Neuron (in vitro differentiated cells): ENCODE data around the gene GPR68.
A peak's percentile ranks its signal among the peaks of the same experiment; 100 is the strongest.
"Not testable (repeated sequence)": the region's sequence is repeated elsewhere in the genome, so short reads cannot be mapped to it uniquely, and the experiment has no call there.

Source experiments
- H2AFZ ChIP-seq: one replicate; pipeline ENCODE4 v1.6.1; 2013; ENCODE audit warnings: low read depth, mild to moderate bottlenecking, inconsistent platforms, low read length, moderate library complexity
- H3K27me3 ChIP-seq: one replicate; pipeline ENCODE4 v1.6.1; 2013; ENCODE audit warnings: low read length; ENCODE audit not compliant: insufficient read depth
- H3K36me3 ChIP-seq: one replicate; pipeline ENCODE4 v1.6.1; 2013; ENCODE audit warnings: low read length; ENCODE audit not compliant: insufficient read depth
- H3K4me1 ChIP-seq: one replicate; pipeline ENCODE4 v1.6.1; 2013; ENCODE audit warnings: low read length; ENCODE audit not compliant: insufficient read depth
- H3K4me3 ChIP-seq: 2 replicates; pipeline ENCODE4 v1.5.1; 2013; ENCODE audit warnings: mild to moderate bottlenecking, low read length, moderate library complexity
- H3K9me3 ChIP-seq: one replicate; pipeline ENCODE4 v1.6.1; 2013; ENCODE audit warnings: low read length

GPR68 gene

GRCh38 chr14:91270188-91270587 is 25.7 kb upstream of the GPR68 start:
- Histone ChIP-seq H3K9me3 (no peaks in the 10 kb centered on the region), H3K4me3 (no peak overlapping the region), H2AFZ (no peak overlapping the region), H3K4me1 (no peaks in the 10 kb centered on the region), H3K36me3 (peaks cover 30% of the 10 kb centered on the region), H3K27me3 (no peaks in the 10 kb centered on the region)

- no peak overlapping the region for H2AFZ ChIP-seq
- peaks cover 7% of the 10 kb centered on the region for H3K27me3 ChIP-seq
- no peaks in the 10 kb centered on the region for H3K9me3 ChIP-seq
- no peaks in the 10 kb centered on the region for H3K4me1 ChIP-seq
- H3K36me3 ChIP-seq: peaks cover 22% of the 10 kb centered on the region
- no peak overlapping the region for H3K4me3 ChIP-seq
Measured at GRCh38 chr14:91269076-91269991, 24.8 kb upstream of the GPR68 start.

- Histone ChIP-seq H3K9me3 (no peaks in the 10 kb centered on the region), H3K27me3 (peaks cover 12% of the 10 kb centered on the region), H3K4me1 (no peaks in the 10 kb centered on the region), H3K4me3 (no peak overlapping the region), H2AFZ (no peak overlapping the region), H3K36me3 (peaks cover 14% of the 10 kb centered on the region)
Measured at GRCh38 chr14:91267965-91268437, 23.5 kb upstream of the GPR68 start.

- not testable (repeated sequence) for H3K9me3 ChIP-seq, H3K4me1 ChIP-seq, H3K36me3 ChIP-seq, H3K4me3 ChIP-seq, H2AFZ ChIP-seq
- H3K27me3 ChIP-seq: peaks cover 12% of the 10 kb centered on the region
Measured at GRCh38 chr14:91266276-91266675, 21.8 kb upstream of the GPR68 start.

- Histone ChIP-seq H3K27me3 (peaks cover 12% of the 10 kb centered on the region), H3K4me1 (no peaks in the 10 kb centered on the region), H2AFZ (no peak overlapping the region), H3K36me3 (peaks cover under 1% of the 10 kb centered on the region), H3K4me3 (no peak overlapping the region), H3K9me3 (no peaks in the 10 kb centered on the region)
Measured at GRCh38 chr14:91265404-91265803, 20.9 kb upstream of the GPR68 start.

- Histone ChIP-seq H3K4me1 (no peaks in the 10 kb centered on the region), H3K4me3 (peak overlapping the region; percentile 2), H3K9me3 (no peaks in the 10 kb centered on the region), H3K36me3 (no peaks in the 10 kb centered on the region), H3K27me3 (peaks cover 12% of the 10 kb centered on the region), H2AFZ (no peak overlapping the region)
Measured at GRCh38 chr14:91264151-91265150, 19.9 kb upstream of the GPR68 start.

GRCh38 chr14:91263329-91263728 is 18.8 kb upstream of the GPR68 start:
- Histone ChIP-seq H3K36me3 (no peaks in the 10 kb centered on the region), H3K4me1 (no peaks in the 10 kb centered on the region), H3K4me3 (no peak overlapping the region), H3K27me3 (peaks cover 12% of the 10 kb centered on the region), H3K9me3 (no peaks in the 10 kb centered on the region), H2AFZ (no peak overlapping the region)

GRCh38 chr14:91261986-91262549 is 17.6 kb upstream of the GPR68 start:
- H3K4me1 ChIP-seq: peaks cover 7% of the 10 kb centered on the region
- no peaks in the 10 kb centered on the region for H3K9me3 ChIP-seq
- no peak overlapping the region for H3K4me3 ChIP-seq
- no peaks in the 10 kb centered on the region for H3K36me3 ChIP-seq
- no peak overlapping the region for H2AFZ ChIP-seq
- peaks cover 12% of the 10 kb centered on the region for H3K27me3 ChIP-seq

- H3K36me3 ChIP-seq: no peaks in the 10 kb centered on the region
Measured at GRCh38 chr14:91261115-91261514, 16.6 kb upstream of the GPR68 start.

GRCh38 chr14:91258876-91259275 is 14.4 kb upstream of the GPR68 start:
- Histone ChIP-seq H3K36me3 (no peaks in the 10 kb centered on the region), H3K4me3 (no peak overlapping the region), H2AFZ (no peak overlapping the region), H3K9me3 (no peaks in the 10 kb centered on the region), H3K27me3 (peaks cover 7% of the 10 kb centered on the region), H3K4me1 (peaks cover 14% of the 10 kb centered on the region)

More at GRCh38 chr14:91261115-91261514, 16.6 kb upstream of the GPR68 start:
- Histone ChIP-seq H3K9me3 (no peaks in the 10 kb centered on the region), H3K4me1 (peaks cover 11% of the 10 kb centered on the region), H3K27me3 (peaks cover 12% of the 10 kb centered on the region), H3K4me3 (no peak overlapping the region), H2AFZ (no peak overlapping the region)

GRCh38 chr14:91258011-91258618 is 13.6 kb upstream of the GPR68 start:
- H3K27me3 ChIP-seq: peaks cover 3% of the 10 kb centered on the region
- peak overlapping the region; percentile 21 for H2AFZ ChIP-seq
- H3K4me3 ChIP-seq: no peak overlapping the region
- no peaks in the 10 kb centered on the region for H3K36me3 ChIP-seq
- no peaks in the 10 kb centered on the region for H3K9me3 ChIP-seq
- H3K4me1 ChIP-seq: peaks cover 17% of the 10 kb centered on the region

- Histone ChIP-seq H3K36me3 (no peaks in the 10 kb centered on the region), H3K9me3 (no peaks in the 10 kb centered on the region), H3K4me3 (no peak overlapping the region), H3K4me1 (peaks cover 21% of the 10 kb centered on the region), H2AFZ (peak overlapping the region; percentile 21), H3K27me3 (peaks cover 8% of the 10 kb centered on the region)
Measured at GRCh38 chr14:91257328-91258010, 13.0 kb upstream of the GPR68 start.
